Measurements from ENCODE around the gene COQ3.
"Not testable (repeated sequence)": the region's sequence is repeated elsewhere in the genome, so short reads cannot be mapped to it uniquely, and the experiment has no call there.

Gene COQ3

GRCh38 chr6:99378636-99379035, 15.4 kb downstream of the COQ3 start:
- no peak for FAIRE-seq

GRCh38 chr6:99369533-99369932, 24.5 kb downstream of the COQ3 start:
- FAIRE-seq: no peak

- FAIRE-seq: no peak
Observed at GRCh38 chr6:99366852-99367251, 27.1 kb downstream of the COQ3 start.

GRCh38 chr6:99364026-99364425, 30.0 kb downstream of the COQ3 start:
- FAIRE-seq: no peak

GRCh38 chr6:99362678-99363268, 31.2 kb downstream of the COQ3 start:
- no peak for FAIRE-seq

GRCh38 chr6:99359800-99360199, 34.2 kb downstream of the COQ3 start:
- FAIRE-seq: no peak

- no peak for FAIRE-seq
Observed at GRCh38 chr6:99356641-99357040, 37.4 kb downstream of the COQ3 start.

GRCh38 chr6:99354983-99355382, 39.0 kb downstream of the COQ3 start:
- no peak for FAIRE-seq

- FAIRE-seq: no peak
Observed at GRCh38 chr6:99353126-99353525, 40.9 kb downstream of the COQ3 start.

GRCh38 chr6:99350573-99350972, 43.4 kb downstream of the COQ3 start:
- no peak for FAIRE-seq

GRCh38 chr6:99349171-99350141, 44.5 kb downstream of the COQ3 start, which contains the start of gene FAXC:
FAXC (minus strand) TSS chr6:99349674; CDS start chr6:99349372, 302 bp downstream.
- FAIRE-seq: no peak

- no peak for FAIRE-seq
Observed at GRCh38 chr6:99348288-99349170, 45.5 kb downstream of the COQ3 start.

- FAIRE-seq: no peak
Observed at GRCh38 chr6:99347804-99348203, 46.2 kb downstream of the COQ3 start.

GRCh38 chr6:99346595-99346994, 47.4 kb downstream of the COQ3 start:
- no peak for FAIRE-seq

GRCh38 chr6:99345164-99345563, 48.8 kb downstream of the COQ3 start:
- no peak for FAIRE-seq

GRCh38 chr6:99344289-99344688, 49.7 kb downstream of the COQ3 start:
- no peak for FAIRE-seq

GRCh38 chr6:99341862-99342455, 52.0 kb downstream of the COQ3 start:
- no peak for FAIRE-seq

- no peak for FAIRE-seq
Observed at GRCh38 chr6:99338188-99338587, 55.8 kb downstream of the COQ3 start.

- FAIRE-seq: not testable (repeated sequence)
Observed at GRCh38 chr6:99335298-99335697, 58.7 kb downstream of the COQ3 start.

- no peak for FAIRE-seq
Observed at GRCh38 chr6:99334526-99335127, 59.4 kb downstream of the COQ3 start.

- no peak for FAIRE-seq
Observed at GRCh38 chr6:99333068-99333467, 60.9 kb downstream of the COQ3 start.

GRCh38 chr6:99331531-99331930, 62.5 kb downstream of the COQ3 start:
- FAIRE-seq: no peak
